ENCODE data around the gene CACNB4. TPM values are rescaled to one million over a fixed set of nuclear protein-coding genes. Genes with fewer than 3 reads are reported as not detected.

CACNB4 gene
- total RNA-seq, 1 donor from 2014 or later, result 5.6 TPM

GRCh38 chr2:151905963-151906632, 192.7 kb downstream of the CACNB4 start:
- Mint-ChIP-seq H3K4me3 (no peak overlapping the region), H3K4me1 (ENCODE audit: unreplicated experiment) (peaks cover 22% of the 10 kb centered on the region), H3K27ac (no peak overlapping the region), H3K36me3 (no peaks in the 10 kb centered on the region), H3K9me3 (no peaks in the 10 kb centered on the region), H3K27me3 (no peaks in the 10 kb centered on the region)
- TF ChIP-seq CTCF (conservative IDR thresholded peaks at IDR 0.05), result no peak
- DNase-seq (ENCODE audit: extremely low spot score, unreplicated experiment), result no peak

GRCh38 chr2:151904807-151905206, 194.0 kb downstream of the CACNB4 start:
- no peaks in the 10 kb centered on the region for H3K27me3 Mint-ChIP-seq
- no peaks in the 10 kb centered on the region for H3K9me3 Mint-ChIP-seq
- H3K27ac Mint-ChIP-seq, result no peak overlapping the region
- H3K4me3 Mint-ChIP-seq, result no peak overlapping the region
- DNase-seq (ENCODE audit: extremely low spot score, unreplicated experiment), result no peak
- H3K4me1 Mint-ChIP-seq (ENCODE audit: unreplicated experiment), result peaks cover 22% of the 10 kb centered on the region
- TF ChIP-seq CTCF (conservative IDR thresholded peaks at IDR 0.05), result no peak
- H3K36me3 Mint-ChIP-seq, result no peaks in the 10 kb centered on the region

DNA sequence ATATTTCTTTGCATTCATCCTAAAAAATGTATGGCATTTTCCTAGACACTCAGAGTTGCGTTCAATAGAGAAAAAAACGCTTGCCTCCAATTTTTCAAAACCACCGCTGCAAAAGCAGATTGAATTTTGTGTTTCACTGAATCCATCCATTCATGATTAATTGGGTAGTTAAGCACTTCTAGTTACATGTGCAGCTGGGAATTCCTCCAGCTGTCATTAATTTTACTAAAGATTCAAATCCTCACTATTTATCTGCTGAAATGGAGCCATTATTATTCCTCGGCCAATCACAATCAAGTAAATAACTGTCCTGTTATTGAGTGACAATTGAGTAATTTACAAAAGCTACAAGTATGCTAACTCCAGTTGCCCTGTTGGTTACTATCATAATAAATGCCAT, 194.8 kb downstream of the CACNB4 start:
- Mint-ChIP-seq H3K4me3 (no peak overlapping the region), H3K27ac (no peak overlapping the region), H3K36me3 (no peaks in the 10 kb centered on the region), H3K27me3 (no peaks in the 10 kb centered on the region), H3K9me3 (no peaks in the 10 kb centered on the region), H3K4me1 (ENCODE audit: unreplicated experiment) (peaks cover 22% of the 10 kb centered on the region)
- no peak for DNase-seq (ENCODE audit: extremely low spot score, unreplicated experiment)
- TF ChIP-seq CTCF (conservative IDR thresholded peaks at IDR 0.05), result no peak

- peaks cover 16% of the 10 kb centered on the region for H3K4me1 Mint-ChIP-seq (ENCODE audit: unreplicated experiment)
- H3K9me3 Mint-ChIP-seq, result no peaks in the 10 kb centered on the region
- no peaks in the 10 kb centered on the region for H3K36me3 Mint-ChIP-seq
- no peak for TF ChIP-seq CTCF (conservative IDR thresholded peaks at IDR 0.05)
- no peaks in the 10 kb centered on the region for H3K27me3 Mint-ChIP-seq
- no peak overlapping the region for H3K27ac Mint-ChIP-seq
- no peak for DNase-seq (ENCODE audit: extremely low spot score, unreplicated experiment)
- H3K4me3 Mint-ChIP-seq, result no peak overlapping the region
These were observed 196.0 kb downstream of the CACNB4 start for GRCh38 chr2:151902829-151903228.

GRCh38 chr2:151900331-151900730, 198.5 kb downstream of the CACNB4 start:
- H3K4me1 Mint-ChIP-seq (ENCODE audit: unreplicated experiment), result peaks cover 5% of the 10 kb centered on the region
- H3K27ac Mint-ChIP-seq, result no peak overlapping the region
- no peaks in the 10 kb centered on the region for H3K9me3 Mint-ChIP-seq
- no peaks in the 10 kb centered on the region for H3K36me3 Mint-ChIP-seq
- no peak overlapping the region for H3K4me3 Mint-ChIP-seq
- no peak for DNase-seq (ENCODE audit: extremely low spot score, unreplicated experiment)
- TF ChIP-seq CTCF (conservative IDR thresholded peaks at IDR 0.05), result no peak
- H3K27me3 Mint-ChIP-seq, result no peaks in the 10 kb centered on the region

Data from type B pancreatic cell (in vitro differentiated cells).